Activated naive CD4-positive, alpha-beta T cell treated with anti-CD3 and anti-CD28 coated beads for 36 hours (primary cell): ENCODE results near the gene LRRIQ1. TPM values are rescaled to one million over a fixed set of nuclear protein-coding genes. Genes with fewer than 3 reads are reported as not detected.
"Not testable (repeated sequence)": the region's sequence is repeated elsewhere in the genome, so short reads cannot be mapped to it uniquely, and the experiment has no call there.

Source experiments
- CTCF ChIA-PET: fragments of 350-600 bp; sonication (Branson Sonifier 250); formaldehyde crosslinking; loops from one replicate; lab custom pipeline; 2021; ENCODE audit warnings: antibody characterized with exemption; lab: Charles Lee
- DNase-seq: peaks from one replicate; pipeline ENCODE4 v3.0.0-alpha.2; 2020
- H3K27ac Mint-ChIP-seq: one replicate; pipeline ENCODE4 v1.8.0; 2021; ENCODE audit warnings: mild to moderate bottlenecking, mixed read lengths
- H3K27me3 Mint-ChIP-seq: one replicate; pipeline ENCODE4 v1.8.0; 2021; ENCODE audit warnings: low read depth, mixed read lengths
- H3K36me3 Mint-ChIP-seq: one replicate; pipeline ENCODE4 v1.8.0; 2021; ENCODE audit warnings: low read depth, mixed read lengths
- H3K4me1 Mint-ChIP-seq: one replicate; pipeline ENCODE4 v1.8.0; 2021; ENCODE audit warnings: low read depth, mixed read lengths
- H3K4me3 Mint-ChIP-seq: one replicate; pipeline ENCODE4 v1.8.0; 2021; ENCODE audit warnings: mild to moderate bottlenecking, moderate library complexity, mixed read lengths
- H3K9me3 Mint-ChIP-seq: one replicate; pipeline ENCODE4 v1.8.0; 2021; ENCODE audit warnings: mixed read lengths
- intact Hi-C: fragments of 100-400 bp; cut with micrococcal nuclease; formaldehyde crosslinking; loops from one replicate; pipeline ENCODE4 v1.15.1; 2023
- total RNA-seq, 2 experiments: library from RNA; stranded (reverse); gene quantifications; one replicate each; pipeline ENCODE4 v1.2.3, GENCODE V29; 2021

The LRRIQ1 gene
- not detected for total RNA-seq

GRCh38 chr12:85036234-85036707 is at the start of gene LRRIQ1, which contains the start of gene TSPAN19:
Gene LRRIQ1 (plus strand): TSS chr12:85036351. CDS start chr12:85038177, 1,826 bp downstream.
Gene TSPAN19 (minus strand): TSS chr12:85036277. CDS start chr12:85029946, 6,331 bp downstream.
- no peak within 1 kb of the TSS for H3K27ac Mint-ChIP-seq
- H3K36me3 Mint-ChIP-seq, result no peaks in the 10 kb centered on the region
- peak within 1 kb of the TSS; percentile 72 for H3K4me3 Mint-ChIP-seq
- H3K9me3 Mint-ChIP-seq, result no peaks in the 10 kb centered on the region
- CTCF ChIA-PET, result interaction anchor here (1.3 to 1.4 kb wide), 2 partner anchors 162 to 163 kb away, joined by 3 to 5 read pairs; no protein-coding TSS in a partner anchor
- peaks cover 9% of the 10 kb centered on the region for H3K27me3 Mint-ChIP-seq
- intact Hi-C loops, result no loop called here
- H3K4me1 Mint-ChIP-seq, result no peaks in the 10 kb centered on the region
- DNase-seq, result peak; percentile 48

GRCh38 chr12:84986586-84986985 is 49.6 kb upstream of the LRRIQ1 start:
- CTCF ChIA-PET, result no interaction called here
- Mint-ChIP-seq H3K27me3 (no peaks in the 10 kb centered on the region), H3K36me3 (no peaks in the 10 kb centered on the region), H3K4me1 (no peaks in the 10 kb centered on the region), H3K4me3 (no peak overlapping the region), H3K27ac (no peak overlapping the region), H3K9me3 (no peaks in the 10 kb centered on the region)
- no peak for DNase-seq
- intact Hi-C loops, result no loop called here

DNA sequence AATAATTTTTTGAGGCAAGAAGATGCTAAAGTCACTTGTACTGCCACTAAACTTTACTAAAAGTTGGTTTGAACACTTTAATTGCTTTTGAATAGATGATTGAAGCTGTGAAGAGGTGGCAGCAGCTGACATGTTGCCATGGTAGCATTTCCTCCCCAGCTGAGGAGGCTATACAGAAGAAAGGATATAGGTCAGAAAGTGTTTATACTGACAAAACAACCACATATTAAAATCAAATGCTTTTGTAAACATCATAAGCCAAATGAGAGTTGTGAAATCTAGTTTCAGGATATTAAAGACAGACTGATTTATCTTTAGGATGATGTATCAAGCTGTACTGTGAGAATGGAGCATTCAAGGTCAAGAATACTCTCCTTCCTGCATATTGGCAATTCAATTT is 41.7 kb upstream of the LRRIQ1 start:
- Mint-ChIP-seq H3K27ac (no peak overlapping the region), H3K27me3 (no peaks in the 10 kb centered on the region), H3K36me3 (no peaks in the 10 kb centered on the region), H3K4me1 (no peaks in the 10 kb centered on the region), H3K4me3 (no peak overlapping the region), H3K9me3 (no peaks in the 10 kb centered on the region)
- CTCF ChIA-PET, result interaction anchor here (0.6 kb wide), 1 partner anchor 166 kb away, joined by 6 read pairs; no protein-coding TSS in a partner anchor
- intact Hi-C loops, result no loop called here
- no peak for DNase-seq

DNA sequence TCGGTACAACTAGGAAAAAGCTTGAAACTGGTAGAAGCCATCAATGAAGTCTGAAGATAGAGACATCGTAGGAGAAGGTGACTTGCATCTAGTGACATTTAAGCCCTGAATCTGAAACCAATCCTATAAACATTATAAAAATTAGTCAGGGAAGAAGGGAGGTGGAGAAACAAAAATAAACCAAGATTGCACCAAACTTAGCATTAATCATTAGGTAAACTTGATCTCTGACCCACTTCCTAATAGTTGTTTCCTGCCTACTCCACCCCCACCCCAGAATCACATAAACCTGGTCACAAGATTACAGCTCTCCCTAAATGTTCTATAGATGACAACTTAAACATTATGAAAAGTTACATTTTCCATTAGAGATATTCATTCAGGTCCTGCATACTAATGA is 40.5 kb upstream of the LRRIQ1 start:
- no peak for DNase-seq
- Mint-ChIP-seq H3K36me3 (no peaks in the 10 kb centered on the region), H3K27me3 (no peaks in the 10 kb centered on the region), H3K4me3 (no peak overlapping the region), H3K4me1 (no peaks in the 10 kb centered on the region), H3K9me3 (no peaks in the 10 kb centered on the region), H3K27ac (no peak overlapping the region)
- intact Hi-C loops, result no loop called here
- CTCF ChIA-PET, result no interaction called here

DNA sequence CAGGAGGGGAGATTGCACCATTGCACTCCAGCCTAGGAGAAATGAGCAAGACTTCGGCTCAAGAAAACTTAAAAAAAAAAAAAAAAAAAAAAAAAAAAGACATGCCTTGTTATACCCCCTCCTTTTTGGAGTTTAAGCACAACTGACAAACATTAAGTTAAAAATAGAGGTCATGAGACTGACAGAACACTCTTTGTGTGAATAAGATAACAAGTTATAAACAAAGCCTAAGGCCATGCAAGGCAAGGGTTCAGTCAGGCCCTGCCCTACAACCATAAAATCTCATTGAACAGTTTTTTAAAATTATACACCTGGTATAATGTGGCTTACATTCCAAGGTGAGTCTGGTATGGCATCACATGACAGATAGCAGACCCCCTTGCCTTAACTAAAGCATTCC is 39.4 kb upstream of the LRRIQ1 start:
- no peak overlapping the region for H3K27ac Mint-ChIP-seq
- DNase-seq, result no peak
- intact Hi-C loops, result no loop called here
- no peaks in the 10 kb centered on the region for H3K27me3 Mint-ChIP-seq
- H3K9me3 Mint-ChIP-seq, result no peaks in the 10 kb centered on the region
- H3K36me3 Mint-ChIP-seq, result no peaks in the 10 kb centered on the region
- CTCF ChIA-PET, result interaction anchor here (0.8 kb wide), 1 partner anchor 80 kb away, joined by 3 read pairs; no protein-coding TSS in a partner anchor
- no peak overlapping the region for H3K4me3 Mint-ChIP-seq
- no peaks in the 10 kb centered on the region for H3K4me1 Mint-ChIP-seq

- Mint-ChIP-seq H3K4me1 (no peaks in the 10 kb centered on the region), H3K9me3 (no peaks in the 10 kb centered on the region), H3K27me3 (no peaks in the 10 kb centered on the region), H3K36me3 (no peaks in the 10 kb centered on the region), H3K4me3 (no peak overlapping the region), H3K27ac (no peak overlapping the region)
- no peak for DNase-seq
- CTCF ChIA-PET, result no interaction called here
- intact Hi-C loops, result no loop called here
Observed at GRCh38 chr12:84998341-84998740, 37.8 kb upstream of the LRRIQ1 start.

DNA sequence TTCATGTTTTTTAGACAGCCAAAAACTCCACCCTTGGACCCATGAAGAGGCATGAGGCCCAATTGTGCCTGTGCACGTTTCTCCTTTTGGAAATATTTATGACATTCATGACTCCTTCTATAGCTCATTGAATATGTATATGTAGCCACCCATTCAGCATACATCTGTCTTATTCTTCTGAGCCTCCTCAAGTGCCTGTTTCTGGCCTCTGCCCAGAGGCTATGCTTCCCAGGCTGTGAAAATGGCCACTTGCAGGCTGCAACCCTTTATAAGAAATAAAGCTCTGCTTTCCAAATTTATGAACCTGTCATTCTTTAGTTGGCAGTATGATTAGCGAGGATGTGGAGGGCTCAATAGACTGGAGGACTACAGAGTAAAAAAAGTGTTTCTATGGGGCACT is 35.4 kb upstream of the LRRIQ1 start:
- Mint-ChIP-seq H3K27ac (no peak overlapping the region), H3K36me3 (no peaks in the 10 kb centered on the region), H3K4me1 (no peaks in the 10 kb centered on the region), H3K27me3 (no peaks in the 10 kb centered on the region), H3K4me3 (no peak overlapping the region), H3K9me3 (no peaks in the 10 kb centered on the region)
- intact Hi-C loops, result no loop called here
- CTCF ChIA-PET, result no interaction called here
- no peak for DNase-seq

DNA sequence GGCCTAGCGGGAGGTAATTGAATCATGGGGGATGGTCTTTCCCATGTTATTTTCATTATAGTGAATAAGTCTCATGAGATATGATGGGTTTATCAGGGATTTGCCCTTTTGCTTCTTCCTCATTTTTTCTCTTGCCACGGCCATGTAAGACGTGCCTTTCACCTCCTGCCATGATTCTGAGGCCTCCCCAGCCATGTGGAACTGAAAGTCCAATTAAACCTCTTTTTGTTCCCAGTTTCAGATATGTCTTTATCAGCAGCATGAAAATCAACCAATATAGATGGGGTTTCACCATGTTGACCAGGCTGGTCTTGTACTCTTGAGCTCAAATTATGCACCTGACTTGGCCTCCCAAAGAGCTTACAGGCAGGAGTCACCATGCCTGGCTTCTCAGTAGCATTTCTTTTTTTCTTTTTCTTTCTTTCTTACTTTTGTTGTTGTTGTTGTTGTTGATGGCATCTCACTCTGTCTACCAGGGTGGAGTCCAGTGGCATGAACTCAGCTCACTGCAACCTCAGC is 33.3 kb upstream of the LRRIQ1 start:
- CTCF ChIA-PET, result no interaction called here
- H3K4me3 Mint-ChIP-seq, result no peak overlapping the region
- H3K27ac Mint-ChIP-seq, result no peak overlapping the region
- DNase-seq, result no peak
- no peaks in the 10 kb centered on the region for H3K9me3 Mint-ChIP-seq
- no peaks in the 10 kb centered on the region for H3K4me1 Mint-ChIP-seq
- H3K36me3 Mint-ChIP-seq, result no peaks in the 10 kb centered on the region
- intact Hi-C loops, result no loop called here
- H3K27me3 Mint-ChIP-seq, result no peaks in the 10 kb centered on the region

GRCh38 chr12:85004204-85004603 is 31.9 kb upstream of the LRRIQ1 start:
- intact Hi-C loops, result no loop called here
- H3K4me1 Mint-ChIP-seq, result no peaks in the 10 kb centered on the region
- no peak overlapping the region for H3K4me3 Mint-ChIP-seq
- no peaks in the 10 kb centered on the region for H3K9me3 Mint-ChIP-seq
- H3K27ac Mint-ChIP-seq, result no peak overlapping the region
- no peak for DNase-seq
- H3K36me3 Mint-ChIP-seq, result no peaks in the 10 kb centered on the region
- CTCF ChIA-PET, result no interaction called here
- H3K27me3 Mint-ChIP-seq, result no peaks in the 10 kb centered on the region

DNA sequence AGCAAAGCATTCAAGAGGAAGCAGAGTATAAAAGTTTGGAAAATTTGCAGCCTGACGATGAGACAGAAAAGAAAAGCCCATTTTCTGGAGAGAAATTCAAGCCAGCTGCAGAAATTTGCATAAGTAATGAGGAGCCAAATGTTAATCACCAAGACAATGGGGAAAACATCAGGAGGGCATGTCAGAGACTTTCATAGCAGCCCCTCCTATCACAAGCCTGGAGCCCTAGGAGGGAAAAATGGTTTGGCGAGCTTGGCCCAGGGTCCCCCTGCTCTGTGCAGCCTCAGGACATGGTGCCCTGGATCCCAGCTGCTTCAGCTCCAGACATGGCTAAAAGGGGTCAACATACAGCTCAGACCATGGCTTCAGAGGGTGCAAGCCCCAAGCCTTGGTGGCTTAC is 31.1 kb upstream of the LRRIQ1 start:
- H3K4me1 Mint-ChIP-seq, H3K36me3 Mint-ChIP-seq, DNase-seq, H3K27me3 Mint-ChIP-seq, H3K9me3 Mint-ChIP-seq, CTCF ChIA-PET, intact Hi-C loops, H3K27ac Mint-ChIP-seq, H3K4me3 Mint-ChIP-seq: not testable (repeated sequence)

DNA sequence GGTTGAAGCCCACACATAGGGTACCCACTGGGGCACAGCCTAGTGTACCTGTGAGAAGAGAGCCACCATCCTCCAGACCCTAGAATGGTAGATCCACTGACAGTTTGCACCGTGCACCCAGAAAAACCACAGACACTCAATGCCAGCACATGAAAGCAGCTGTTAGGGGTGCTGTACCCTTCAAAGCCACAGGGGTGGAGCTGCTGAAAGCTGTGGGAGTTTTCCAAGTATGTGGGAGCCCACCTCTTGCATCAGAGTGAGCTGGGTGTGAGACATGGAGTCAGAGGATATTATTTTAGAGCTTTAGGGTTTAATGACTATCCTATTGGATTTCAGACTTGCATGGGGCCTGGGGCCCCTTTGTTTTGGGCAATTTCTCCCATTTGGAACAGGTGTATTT is 30.5 kb upstream of the LRRIQ1 start:
- intact Hi-C loops, result no loop called here
- DNase-seq, result no peak
- H3K27me3 Mint-ChIP-seq, result no peaks in the 10 kb centered on the region
- no peaks in the 10 kb centered on the region for H3K36me3 Mint-ChIP-seq
- CTCF ChIA-PET, result no interaction called here
- H3K4me1 Mint-ChIP-seq, result no peaks in the 10 kb centered on the region
- H3K4me3 Mint-ChIP-seq, result no peak overlapping the region
- H3K27ac Mint-ChIP-seq, result no peak overlapping the region
- H3K9me3 Mint-ChIP-seq, result no peaks in the 10 kb centered on the region

GRCh38 chr12:85006206-85006605 is 29.9 kb upstream of the LRRIQ1 start:
- intact Hi-C loops, result no loop called here
- H3K4me1 Mint-ChIP-seq, result no peaks in the 10 kb centered on the region
- no peaks in the 10 kb centered on the region for H3K36me3 Mint-ChIP-seq
- CTCF ChIA-PET, result no interaction called here
- H3K9me3 Mint-ChIP-seq, result no peaks in the 10 kb centered on the region
- DNase-seq, result no peak
- no peak overlapping the region for H3K4me3 Mint-ChIP-seq
- H3K27me3 Mint-ChIP-seq, result no peaks in the 10 kb centered on the region
- no peak overlapping the region for H3K27ac Mint-ChIP-seq

DNA sequence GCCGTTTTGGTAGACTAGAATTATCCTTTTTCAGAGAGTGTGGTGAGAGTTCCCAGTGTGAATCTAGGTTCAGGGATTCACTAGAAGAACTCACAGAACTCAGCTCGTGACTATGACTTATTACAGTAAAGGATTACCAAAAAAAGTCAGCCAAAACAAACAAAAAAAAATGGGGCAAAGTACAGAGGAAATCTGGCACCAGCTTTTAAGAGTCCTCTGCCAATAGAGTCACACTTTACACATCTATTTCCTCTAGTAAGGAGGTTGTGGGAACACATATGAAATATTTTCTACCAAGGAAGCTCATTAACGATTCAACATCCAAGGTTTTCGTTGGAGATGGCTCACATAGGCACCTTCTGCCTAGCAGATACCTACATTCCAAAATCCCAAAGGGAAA is 28.3 kb upstream of the LRRIQ1 start:
- DNase-seq, result no peak
- intact Hi-C loops, result no loop called here
- Mint-ChIP-seq H3K4me1 (no peaks in the 10 kb centered on the region), H3K9me3 (no peaks in the 10 kb centered on the region), H3K27me3 (no peaks in the 10 kb centered on the region), H3K36me3 (no peaks in the 10 kb centered on the region), H3K27ac (no peak overlapping the region), H3K4me3 (no peak overlapping the region)
- CTCF ChIA-PET, result no interaction called here
